ENCODE data around the gene SREBF1. TPM values are rescaled to one million over a fixed set of nuclear protein-coding genes. Genes with fewer than 3 reads are reported as not detected.

Gene SREBF1
- total and polyA plus RNA-seq, 2 experiments from 2014 or later, result 39.6 to 85.3 TPM

DNA sequence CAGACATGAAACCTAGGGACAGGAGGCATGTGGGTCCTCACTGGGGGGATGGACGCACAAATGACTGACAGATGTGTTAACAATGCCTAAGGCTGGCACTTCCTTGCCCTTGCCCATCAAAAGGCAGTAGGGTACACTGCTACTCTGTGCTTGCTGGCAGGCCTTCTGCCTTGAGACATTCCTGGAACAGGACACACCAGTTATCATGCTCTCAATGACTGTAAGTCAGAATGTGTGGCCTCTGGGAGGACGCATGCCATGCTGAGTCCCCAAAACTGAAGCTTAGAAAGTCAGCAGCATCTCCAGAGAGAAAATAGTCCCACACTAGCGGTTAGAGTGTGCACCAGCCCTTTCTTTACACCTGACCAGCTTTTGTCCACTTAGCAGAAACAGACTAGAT is 16.1 kb upstream of the SREBF1 start (continued):
- TF ChIP-seq, protein P1, sequence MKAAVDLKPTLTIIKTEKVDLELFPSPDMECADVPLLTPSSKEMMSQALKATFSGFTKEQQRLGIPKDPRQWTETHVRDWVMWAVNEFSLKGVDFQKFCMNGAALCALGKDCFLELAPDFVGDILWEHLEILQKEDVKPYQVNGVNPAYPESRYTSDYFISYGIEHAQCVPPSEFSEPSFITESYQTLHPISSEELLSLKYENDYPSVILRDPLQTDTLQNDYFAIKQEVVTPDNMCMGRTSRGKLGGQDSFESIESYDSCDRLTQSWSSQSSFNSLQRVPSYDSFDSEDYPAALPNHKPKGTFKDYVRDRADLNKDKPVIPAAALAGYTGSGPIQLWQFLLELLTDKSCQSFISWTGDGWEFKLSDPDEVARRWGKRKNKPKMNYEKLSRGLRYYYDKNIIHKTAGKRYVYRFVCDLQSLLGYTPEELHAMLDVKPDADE (IDR thresholded peaks at IDR 0.05), result no peak
- no peak for TF ChIP-seq CREB1 (CRISPR knock-in tag; IDR thresholded peaks at IDR 0.05; ENCODE audit: low read depth)
- TF ChIP-seq, protein P2, sequence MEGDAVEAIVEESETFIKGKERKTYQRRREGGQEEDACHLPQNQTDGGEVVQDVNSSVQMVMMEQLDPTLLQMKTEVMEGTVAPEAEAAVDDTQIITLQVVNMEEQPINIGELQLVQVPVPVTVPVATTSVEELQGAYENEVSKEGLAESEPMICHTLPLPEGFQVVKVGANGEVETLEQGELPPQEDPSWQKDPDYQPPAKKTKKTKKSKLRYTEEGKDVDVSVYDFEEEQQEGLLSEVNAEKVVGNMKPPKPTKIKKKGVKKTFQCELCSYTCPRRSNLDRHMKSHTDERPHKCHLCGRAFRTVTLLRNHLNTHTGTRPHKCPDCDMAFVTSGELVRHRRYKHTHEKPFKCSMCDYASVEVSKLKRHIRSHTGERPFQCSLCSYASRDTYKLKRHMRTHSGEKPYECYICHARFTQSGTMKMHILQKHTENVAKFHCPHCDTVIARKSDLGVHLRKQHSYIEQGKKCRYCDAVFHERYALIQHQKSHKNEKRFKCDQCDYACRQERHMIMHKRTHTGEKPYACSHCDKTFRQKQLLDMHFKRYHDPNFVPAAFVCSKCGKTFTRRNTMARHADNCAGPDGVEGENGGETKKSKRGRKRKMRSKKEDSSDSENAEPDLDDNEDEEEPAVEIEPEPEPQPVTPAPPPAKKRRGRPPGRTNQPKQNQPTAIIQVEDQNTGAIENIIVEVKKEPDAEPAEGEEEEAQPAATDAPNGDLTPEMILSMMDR (conservative IDR thresholded peaks at IDR 0.05; ENCODE audit: low read depth in 2 of 2), result no peak
- TF ChIP-seq EZH2 (IDR thresholded peaks at IDR 0.05; ENCODE audit: low read depth, unreplicated experiment), result no peak
- TF ChIP-seq, protein P3, sequence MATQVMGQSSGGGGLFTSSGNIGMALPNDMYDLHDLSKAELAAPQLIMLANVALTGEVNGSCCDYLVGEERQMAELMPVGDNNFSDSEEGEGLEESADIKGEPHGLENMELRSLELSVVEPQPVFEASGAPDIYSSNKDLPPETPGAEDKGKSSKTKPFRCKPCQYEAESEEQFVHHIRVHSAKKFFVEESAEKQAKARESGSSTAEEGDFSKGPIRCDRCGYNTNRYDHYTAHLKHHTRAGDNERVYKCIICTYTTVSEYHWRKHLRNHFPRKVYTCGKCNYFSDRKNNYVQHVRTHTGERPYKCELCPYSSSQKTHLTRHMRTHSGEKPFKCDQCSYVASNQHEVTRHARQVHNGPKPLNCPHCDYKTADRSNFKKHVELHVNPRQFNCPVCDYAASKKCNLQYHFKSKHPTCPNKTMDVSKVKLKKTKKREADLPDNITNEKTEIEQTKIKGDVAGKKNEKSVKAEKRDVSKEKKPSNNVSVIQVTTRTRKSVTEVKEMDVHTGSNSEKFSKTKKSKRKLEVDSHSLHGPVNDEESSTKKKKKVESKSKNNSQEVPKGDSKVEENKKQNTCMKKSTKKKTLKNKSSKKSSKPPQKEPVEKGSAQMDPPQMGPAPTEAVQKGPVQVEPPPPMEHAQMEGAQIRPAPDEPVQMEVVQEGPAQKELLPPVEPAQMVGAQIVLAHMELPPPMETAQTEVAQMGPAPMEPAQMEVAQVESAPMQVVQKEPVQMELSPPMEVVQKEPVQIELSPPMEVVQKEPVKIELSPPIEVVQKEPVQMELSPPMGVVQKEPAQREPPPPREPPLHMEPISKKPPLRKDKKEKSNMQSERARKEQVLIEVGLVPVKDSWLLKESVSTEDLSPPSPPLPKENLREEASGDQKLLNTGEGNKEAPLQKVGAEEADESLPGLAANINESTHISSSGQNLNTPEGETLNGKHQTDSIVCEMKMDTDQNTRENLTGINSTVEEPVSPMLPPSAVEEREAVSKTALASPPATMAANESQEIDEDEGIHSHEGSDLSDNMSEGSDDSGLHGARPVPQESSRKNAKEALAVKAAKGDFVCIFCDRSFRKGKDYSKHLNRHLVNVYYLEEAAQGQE (IDR thresholded peaks at IDR 0.05; ENCODE audit: unreplicated experiment), result no peak

DNA sequence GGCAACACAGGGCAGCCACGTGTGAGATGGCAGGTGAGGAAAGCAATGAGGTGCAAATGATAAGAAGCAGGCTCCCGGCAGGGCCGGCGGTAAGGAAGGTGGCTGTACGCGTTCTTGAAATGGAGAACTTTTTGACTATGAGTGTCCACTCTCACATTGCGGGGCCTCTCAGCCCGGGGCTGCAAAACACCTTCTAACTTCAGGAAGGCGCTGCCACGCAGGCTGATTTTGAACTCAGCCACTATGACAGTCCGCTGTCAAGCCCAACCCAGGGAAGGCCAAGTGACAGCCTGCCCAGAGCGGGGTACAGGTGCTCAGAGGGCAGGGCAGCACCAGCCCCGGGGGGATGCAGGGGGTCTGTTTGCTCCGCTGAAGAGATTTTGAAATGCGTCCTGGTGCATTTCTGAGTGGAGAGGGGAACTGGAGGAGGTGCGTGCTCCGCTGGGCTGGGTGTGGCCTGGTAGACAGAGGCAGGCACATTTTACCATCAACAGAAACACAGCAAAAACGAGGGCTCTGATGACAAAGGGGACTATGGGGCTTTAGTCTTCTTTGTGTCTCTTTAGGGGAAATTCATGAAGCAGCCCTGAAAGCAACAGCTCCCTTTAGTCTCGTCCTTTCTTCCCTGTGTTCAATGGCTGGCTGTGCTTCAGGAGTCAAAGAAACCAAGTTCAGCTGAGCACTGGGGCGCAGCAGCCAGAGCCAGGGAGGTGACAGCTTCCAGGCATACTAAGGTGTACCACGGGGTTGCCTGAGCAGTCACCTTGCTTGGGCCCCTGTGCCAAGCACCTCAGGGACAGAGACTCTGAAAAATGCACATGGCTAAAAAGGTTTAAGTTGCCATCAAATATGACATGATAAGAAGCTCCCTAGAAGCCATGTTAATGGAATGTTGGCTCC is 14.6 kb upstream of the SREBF1 start:
- no peak overlapping the region for H2AFZ ChIP-seq
- ATAC-seq (no peak), DNase-seq (ENCODE audit: low spot score) (no peak)
- Mint-ChIP-seq H3K27ac (no peak overlapping the region), H3K4me3 (no peak overlapping the region), H3K36me3 (ENCODE audit: low read depth) (no peaks in the 10 kb centered on the region), H3K9me3 (no peaks in the 10 kb centered on the region), H3K4me1 (peaks cover 42% of the 10 kb centered on the region), H3K27me3 (ENCODE audit: insufficient read depth, low read depth, poor library complexity) (peaks cover 16% of the 10 kb centered on the region)
- peaks cover 19% of the 10 kb centered on the region for H3K4me1 ChIP-seq (ENCODE audit: insufficient read depth)
- TF ChIP-seq, protein P3 (IDR thresholded peaks at IDR 0.05; ENCODE audit: unreplicated experiment), result no peak
- TF ChIP-seq, protein P2 (conservative IDR thresholded peaks at IDR 0.05; ENCODE audit: low read depth in 2 of 2), result no peak
- TF ChIP-seq ZNF114 (CRISPR knock-in tag; IDR thresholded peaks at IDR 0.05), result no peak
- TF ChIP-seq POLR2AphosphoS5 (IDR thresholded peaks at IDR 0.05; ENCODE audit: low read depth), result no peak
- TF ChIP-seq, protein P1 (IDR thresholded peaks at IDR 0.05), result no peak
- TF ChIP-seq EZH2 (IDR thresholded peaks at IDR 0.05; ENCODE audit: low read depth, unreplicated experiment), result no peak
- TF ChIP-seq JUNB (IDR thresholded peaks at IDR 0.05; ENCODE audit: unreplicated experiment), result no peak
- no peaks in the 10 kb centered on the region for H3K9me2 ChIP-seq (ENCODE audit: insufficient read depth)
- no peak overlapping the region for H3K4me2 ChIP-seq
- no peaks in the 10 kb centered on the region for H3K27me3 ChIP-seq (ENCODE audit: insufficient read depth)
- H3K36me3 ChIP-seq (ENCODE audit: insufficient read depth), result no peaks in the 10 kb centered on the region
- H3F3A ChIP-seq (replicated peaks; ENCODE audit: low read depth), result no peaks in the 10 kb centered on the region
- no peaks in the 10 kb centered on the region for H4K20me1 ChIP-seq (replicated peaks; ENCODE audit: insufficient read depth)
- H3K27ac ChIP-seq (ENCODE audit: low read depth), result no peak overlapping the region
- H3K4me3 ChIP-seq, result no peak overlapping the region
- no peaks in the 10 kb centered on the region for H3K79me2 ChIP-seq (replicated peaks; ENCODE audit: insufficient read depth)
